HG03108 (cell line): ENCODE measurements around the gene KCNAB1.

Experiments used
- ATAC-seq: cut with Tn5 transposase; IDR thresholded peaks from one replicate; pipeline ENCODE4 v1.9.1; 2021; ENCODE audit warnings: moderate library complexity; ENCODE audit not compliant: unreplicated experiment

KCNAB1 gene

GRCh38 chr3:156478891-156479290, 358.5 kb downstream of the KCNAB1 start:
- no peak for ATAC-seq

DNA sequence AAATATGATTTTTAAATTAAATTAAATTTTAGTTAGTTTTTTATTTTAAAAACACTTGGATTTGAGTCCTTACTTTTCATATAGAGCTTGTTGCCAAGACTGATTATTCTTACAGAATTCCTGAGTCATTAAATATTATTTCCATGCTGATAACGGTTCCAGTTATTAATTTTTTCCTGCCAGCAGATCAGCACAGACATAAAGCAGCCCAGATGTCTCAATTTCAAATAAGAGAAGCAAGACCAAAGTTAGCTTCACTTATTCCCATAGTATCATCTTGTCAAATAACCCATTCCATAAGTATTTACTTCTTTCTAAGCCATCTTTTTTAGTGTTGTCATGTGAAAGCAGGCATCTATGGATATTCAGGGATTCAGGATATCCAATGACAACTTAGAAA, 359.2 kb downstream of the KCNAB1 start:
- no peak for ATAC-seq

DNA sequence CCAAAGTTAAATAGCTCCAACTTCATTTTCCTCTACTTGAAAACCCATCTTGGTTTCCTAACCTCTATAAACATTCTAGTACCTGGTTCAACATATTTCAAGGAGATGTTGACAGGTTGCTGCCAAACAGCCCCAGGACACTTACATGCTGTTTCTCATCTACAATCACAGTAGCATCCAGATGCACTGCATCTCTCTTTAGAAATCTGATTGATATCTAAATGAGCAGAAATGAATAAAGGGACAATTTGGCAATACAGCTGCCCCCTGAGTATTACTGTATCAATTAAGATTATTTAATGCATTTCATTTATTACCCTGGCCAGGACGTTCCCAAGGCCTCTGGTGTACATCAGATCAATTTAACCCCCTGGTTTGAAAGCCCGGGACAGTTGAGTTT, 360.6 kb downstream of the KCNAB1 start:
- no peak for ATAC-seq

- no peak for ATAC-seq
Measured at GRCh38 chr3:156483002-156483401, 362.6 kb downstream of the KCNAB1 start.

- ATAC-seq = peak; percentile 81
Measured at GRCh38 chr3:156483426-156483825, 363.0 kb downstream of the KCNAB1 start.

DNA sequence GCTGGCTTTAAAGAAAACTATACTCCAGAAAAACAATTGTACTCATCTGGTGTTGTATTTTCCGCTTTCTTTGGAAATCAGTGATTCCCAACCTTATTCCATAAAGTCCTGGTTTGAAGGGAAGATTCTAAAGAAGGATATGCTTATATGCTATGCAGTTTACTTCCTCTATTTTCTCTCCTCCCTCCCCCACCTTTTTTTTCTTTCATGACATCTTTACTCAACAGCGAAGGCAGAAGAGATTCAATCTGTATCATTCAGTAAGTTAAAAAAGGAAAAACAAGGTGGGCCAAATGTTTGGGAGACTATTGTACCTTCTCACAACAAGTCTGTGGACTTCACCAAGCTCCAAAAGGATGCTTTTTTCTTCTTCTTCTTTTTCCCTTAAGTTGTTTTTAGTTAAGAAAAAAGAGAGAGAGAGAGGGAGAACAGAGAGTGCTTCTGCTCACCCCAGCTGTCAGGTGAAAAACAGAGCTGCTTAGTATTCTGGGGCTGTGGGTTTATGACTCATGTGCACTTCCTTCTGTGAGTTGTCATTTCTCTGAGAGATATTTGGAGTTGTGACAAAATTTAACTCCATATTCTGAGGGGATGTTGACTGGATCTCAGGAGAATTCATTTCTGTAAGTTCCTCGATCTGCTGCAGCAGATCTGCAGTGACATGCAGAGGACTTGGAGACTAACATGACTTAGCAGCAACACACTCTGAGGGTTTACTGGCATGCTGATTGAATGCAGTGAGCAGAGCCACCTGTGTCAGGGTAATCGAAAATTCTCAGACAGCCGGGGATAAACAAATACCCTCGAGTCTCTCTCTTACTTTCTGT, 363.8 kb downstream of the KCNAB1 start:
- ATAC-seq = peak; percentile 82

DNA sequence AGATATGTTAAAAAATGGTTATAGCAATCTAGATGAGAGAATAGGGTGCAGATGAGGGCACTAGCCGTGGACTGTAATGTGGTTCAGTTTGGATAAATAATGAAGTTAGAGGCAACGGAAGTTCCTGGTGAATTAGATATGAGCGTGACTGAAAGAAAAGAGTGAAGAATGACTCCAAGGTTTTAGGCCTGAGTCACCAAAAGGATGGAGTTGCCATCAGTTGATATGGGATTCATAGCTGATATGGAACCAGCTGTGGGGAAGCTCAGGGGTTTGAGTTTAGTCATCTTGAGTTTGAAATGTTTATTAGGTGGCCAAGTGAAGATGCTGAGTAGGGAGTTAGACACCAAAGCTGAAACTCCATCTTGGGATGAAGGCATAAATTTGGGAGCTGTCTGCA, 368.4 kb downstream of the KCNAB1 start:
- ATAC-seq = no peak

DNA sequence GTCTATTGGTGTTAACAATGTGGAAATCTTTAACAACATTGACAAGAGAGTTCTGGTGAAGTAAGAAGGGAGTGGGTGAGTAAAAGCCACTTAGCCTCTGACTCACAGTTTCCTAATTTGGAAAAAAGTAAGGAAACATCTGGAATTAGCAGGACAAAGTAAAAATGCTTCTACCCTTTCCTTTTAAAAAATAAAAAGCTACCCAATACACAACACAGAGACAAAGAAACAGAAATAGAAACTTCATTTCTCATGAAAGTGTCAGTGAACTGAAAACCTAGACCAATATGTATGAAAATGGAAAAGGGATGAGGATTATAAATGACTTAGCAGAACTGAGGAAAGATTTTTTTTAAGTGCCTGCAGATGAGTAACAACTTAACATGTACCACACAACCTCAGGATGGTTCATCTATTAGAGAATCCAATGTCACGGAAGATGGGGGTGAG, 369.1 kb downstream of the KCNAB1 start:
- ATAC-seq = no peak

GRCh38 chr3:156491192-156491591, 370.8 kb downstream of the KCNAB1 start:
- ATAC-seq = no peak

DNA sequence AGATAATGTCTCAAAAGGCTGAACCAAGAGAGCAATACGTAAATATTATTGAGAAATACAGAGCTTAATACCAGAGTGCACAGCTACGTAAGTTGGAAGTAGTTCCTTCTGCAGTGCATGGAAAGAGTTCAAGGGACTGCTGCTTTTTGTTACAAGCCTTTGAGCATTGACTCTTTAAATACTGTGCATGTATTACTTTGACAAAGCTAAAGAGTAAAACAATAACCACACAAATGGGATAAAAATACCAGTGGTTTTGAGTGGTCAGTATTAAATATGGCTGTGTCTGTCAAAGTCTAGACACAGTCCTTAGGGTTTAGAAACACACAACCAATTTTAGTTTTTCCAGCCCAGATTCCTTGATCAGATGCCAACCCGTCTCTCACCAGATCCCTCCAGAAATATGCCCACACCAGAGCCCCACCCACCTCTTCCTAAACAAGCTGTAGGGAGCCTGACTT, 372.5 kb downstream of the KCNAB1 start:
- ATAC-seq = no peak

GRCh38 chr3:156493887-156494286, 373.5 kb downstream of the KCNAB1 start:
- ATAC-seq = no peak

DNA sequence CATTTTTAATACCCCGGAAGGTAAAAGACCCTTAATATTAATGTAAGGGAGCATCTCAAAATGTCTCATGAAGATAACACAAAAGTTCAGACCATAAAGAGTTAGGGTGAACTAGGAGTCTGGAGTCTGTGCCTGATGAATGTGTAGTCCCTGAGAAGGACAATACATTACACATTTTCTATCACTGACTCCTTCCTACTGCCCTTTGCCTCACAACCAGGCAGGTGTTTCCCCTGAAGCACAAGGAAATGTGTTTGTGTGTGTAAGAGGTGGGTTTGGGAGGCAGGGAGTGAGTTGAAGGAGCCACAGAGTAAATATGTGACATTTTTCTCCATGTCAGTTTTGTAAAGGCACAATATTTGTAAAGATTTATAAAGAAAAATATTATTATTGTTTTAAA, 375.4 kb downstream of the KCNAB1 start:
- ATAC-seq = no peak

- ATAC-seq = no peak
Measured at GRCh38 chr3:156497326-156497725, 376.9 kb downstream of the KCNAB1 start.

DNA sequence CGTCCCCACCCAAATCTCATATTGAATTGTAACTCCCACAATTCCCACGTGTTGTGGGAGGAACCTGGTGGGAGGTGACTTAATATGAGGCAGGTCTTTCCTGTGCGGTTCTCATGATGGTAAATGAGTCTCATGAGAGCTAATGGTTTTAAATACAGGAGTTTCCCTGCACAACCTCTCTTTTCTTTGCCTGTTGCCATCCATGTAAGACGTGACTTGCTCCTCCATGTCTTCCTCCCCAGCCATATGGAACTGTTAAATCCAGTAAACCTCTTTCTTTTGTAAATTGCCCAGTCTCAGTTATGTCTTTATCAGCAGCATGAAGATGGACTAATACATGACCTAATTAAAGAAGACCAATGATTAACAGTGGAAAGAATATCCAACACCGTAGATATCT, 377.9 kb downstream of the KCNAB1 start:
- no peak for ATAC-seq

DNA sequence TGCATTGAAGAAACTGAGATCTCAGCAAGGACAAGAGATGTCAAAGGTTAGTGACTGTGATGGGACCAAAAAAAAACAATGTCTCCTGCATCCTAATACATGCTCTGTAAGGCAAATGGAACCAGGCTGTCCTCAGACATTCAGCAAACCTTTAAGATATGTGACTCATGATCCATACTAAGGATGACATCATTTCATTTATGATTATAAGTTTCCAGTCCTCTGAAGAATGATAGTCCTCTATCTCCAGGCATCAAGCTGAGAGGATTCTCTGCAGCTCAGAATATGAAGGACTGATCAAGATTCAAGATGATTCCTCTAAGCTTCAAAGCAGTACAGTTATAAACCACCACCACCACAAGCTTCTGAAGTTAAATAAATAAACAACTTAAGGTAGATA, 386.9 kb downstream of the KCNAB1 start:
- ATAC-seq = no peak

DNA sequence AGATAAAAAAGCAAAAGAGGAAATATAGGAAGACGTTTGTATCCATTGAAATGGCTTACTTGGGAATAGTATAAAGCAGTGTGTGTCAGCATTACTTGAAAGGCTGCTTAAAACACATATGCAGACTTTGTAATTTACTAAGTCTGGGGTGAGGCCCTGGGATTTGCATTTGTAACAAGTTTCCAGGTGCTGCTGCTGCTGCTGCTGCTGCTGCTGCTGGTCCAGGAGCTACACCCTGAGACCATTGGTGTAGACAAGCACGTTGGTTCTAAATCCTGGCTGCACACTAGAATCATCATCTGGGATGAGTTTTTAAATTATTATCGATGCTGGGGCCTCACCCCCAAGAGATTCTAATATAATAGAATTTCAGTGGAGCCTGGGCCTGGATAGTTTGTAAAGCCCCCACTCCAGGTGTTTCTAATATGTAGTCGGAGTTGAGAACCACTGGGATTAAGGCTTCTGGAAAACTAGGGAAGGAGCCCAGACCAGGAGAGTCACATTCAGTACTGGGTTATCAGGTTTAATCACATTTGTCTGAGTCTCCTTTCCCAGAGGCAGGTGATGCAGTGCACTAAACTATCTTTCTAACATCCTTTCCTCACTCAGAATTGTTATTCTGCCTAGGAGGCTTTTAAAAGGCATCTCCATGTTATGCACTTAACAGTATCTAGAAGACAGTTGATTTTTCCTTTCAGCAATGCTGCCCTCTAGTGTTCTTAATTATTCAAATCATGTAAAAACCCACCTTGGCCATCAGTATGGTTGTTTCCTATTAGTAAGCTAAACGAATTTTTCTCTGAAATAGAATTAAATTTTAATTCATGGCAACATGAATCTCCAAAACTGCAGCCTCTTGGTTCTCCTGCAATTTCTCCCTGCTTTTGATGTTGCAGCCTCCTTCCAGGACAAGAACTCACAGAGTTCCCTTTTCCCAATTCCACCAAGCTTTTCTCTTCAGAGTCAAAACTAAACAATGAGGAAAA, 389.1 kb downstream of the KCNAB1 start:
- ATAC-seq = peak; percentile 71

GRCh38 chr3:156511987-156512677, 391.8 kb downstream of the KCNAB1 start:
- ATAC-seq = no peak

GRCh38 chr3:156513619-156514018, 393.2 kb downstream of the KCNAB1 start:
- ATAC-seq = no peak

- no peak for ATAC-seq
Measured at GRCh38 chr3:156516284-156516683, 395.9 kb downstream of the KCNAB1 start.

GRCh38 chr3:156516961-156517360, 396.6 kb downstream of the KCNAB1 start:
- ATAC-seq = no peak

DNA sequence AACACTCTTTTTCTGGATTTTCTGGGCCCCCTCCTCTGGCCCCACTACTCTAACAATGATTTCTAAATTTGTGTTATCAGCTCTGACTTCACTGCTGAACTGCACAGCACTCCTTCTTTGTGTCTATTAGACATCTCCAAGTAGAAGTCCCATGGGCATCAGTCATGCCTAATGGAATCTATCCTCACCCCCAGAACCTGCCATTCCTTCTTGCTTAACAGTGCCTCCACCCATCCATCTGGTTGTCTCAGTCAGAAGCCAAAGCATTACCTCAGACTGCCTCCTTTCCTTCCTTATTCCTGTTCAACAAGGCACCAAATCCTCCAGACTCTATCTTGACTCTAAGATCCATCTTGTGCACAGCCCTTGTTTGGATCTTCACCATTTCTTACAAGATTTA, 398.3 kb downstream of the KCNAB1 start:
- no peak for ATAC-seq
